Non-pigmented ciliary epithelial cell (primary cell): ENCODE data around the gene SIN3B.

ENCODE experiments used
- DNase-seq: peaks from one replicate; pipeline ENCODE4 v3.0.0-alpha.2; 2010; ENCODE audit warnings: low read depth

The SIN3B gene

GRCh38 chr19:16889366-16889882 lies 60.2 kb downstream of the SIN3B start:
- DNase-seq, result no peak

- no peak for DNase-seq
Measured at GRCh38 chr19:16889883-16890460, 60.8 kb downstream of the SIN3B start.

GRCh38 chr19:16890461-16891184 lies 61.4 kb downstream of the SIN3B start:
- no peak for DNase-seq

- no peak for DNase-seq
Measured at GRCh38 chr19:16891696-16892382, 62.6 kb downstream of the SIN3B start.

- no peak for DNase-seq
Measured at GRCh38 chr19:16892436-16892835, 63.2 kb downstream of the SIN3B start.

- no peak for DNase-seq
Measured at GRCh38 chr19:16892868-16893685, 63.9 kb downstream of the SIN3B start.

GRCh38 chr19:16893686-16893989 lies 64.4 kb downstream of the SIN3B start:
- DNase-seq, result no peak

GRCh38 chr19:16894080-16894479 lies 64.9 kb downstream of the SIN3B start:
- no peak for DNase-seq

GRCh38 chr19:16895467-16896145 lies 66.4 kb downstream of the SIN3B start:
- no peak for DNase-seq

GRCh38 chr19:16896146-16897028 lies 67.2 kb downstream of the SIN3B start:
- no peak for DNase-seq

GRCh38 chr19:16897029-16897855 lies 68.0 kb downstream of the SIN3B start:
- DNase-seq, result peak; percentile 46

GRCh38 chr19:16897856-16898161 lies 68.6 kb downstream of the SIN3B start:
- DNase-seq, result no peak

GRCh38 chr19:16898361-16899015 lies 69.3 kb downstream of the SIN3B start:
- DNase-seq, result no peak

- no peak for DNase-seq
Measured at GRCh38 chr19:16899566-16900075, 70.4 kb downstream of the SIN3B start.

- DNase-seq, result no peak
Measured at GRCh38 chr19:16901491-16902175, 72.4 kb downstream of the SIN3B start.

- DNase-seq, result no peak
Measured at GRCh38 chr19:16902545-16902944, 73.3 kb downstream of the SIN3B start.

- DNase-seq, result no peak
Measured at GRCh38 chr19:16903347-16903746, 74.1 kb downstream of the SIN3B start.

GRCh38 chr19:16904599-16904998 lies 75.4 kb downstream of the SIN3B start:
- DNase-seq, result no peak

- no peak for DNase-seq
Measured at GRCh38 chr19:16908759-16909158, 79.6 kb downstream of the SIN3B start.
